DND-41 (cell line): ENCODE results near the gene DIAPH2.

ENCODE experiments used
- ATAC-seq: fragments of 200-7000 bp; cut with Tn5 transposase; 3 replicates; pipeline ENCODE4 v1.9.1; 2021; ENCODE audit warnings: low read depth; ENCODE audit not compliant: insufficient read depth
- DNase-seq: peaks from one replicate; pipeline ENCODE4 v3.0.0-alpha.2; 2020
- H2AFZ ChIP-seq: 2 replicates; pipeline ENCODE4 v1.6.0; 2012; ENCODE audit warnings: low read depth, low read length
- H3K27ac ChIP-seq: 2 replicates; pipeline ENCODE4 v1.5.1; 2012; ENCODE audit warnings: low read length, inconsistent platforms
- H3K27me3 ChIP-seq: fragments of 200-600 bp; sonication (generic); 2 replicates; pipeline ENCODE4 v1.6.0; 2012; ENCODE audit warnings: low read length, mild to moderate bottlenecking, inconsistent platforms; ENCODE audit not compliant: insufficient read depth, poor library complexity
- H3K36me3 ChIP-seq: 2 replicates; pipeline ENCODE4 v1.5.1; 2012; ENCODE audit warnings: low read length, inconsistent platforms; ENCODE audit not compliant: insufficient read depth
- H3K4me1 ChIP-seq: 2 replicates; pipeline ENCODE4 v1.5.1; 2012; ENCODE audit warnings: mild to moderate bottlenecking, low read length; ENCODE audit not compliant: insufficient read depth
- H3K4me2 ChIP-seq: 2 replicates; pipeline ENCODE4 v1.6.0; 2012; ENCODE audit warnings: mild to moderate bottlenecking, moderate library complexity, low read length, inconsistent platforms; ENCODE audit not compliant: insufficient read depth
- H3K4me3 ChIP-seq, 2 experiments: fragments of 200-600 bp in 1 of 2; shearing (Covaris generic) in 1 of 2; 2 replicates each; pipeline ENCODE4 v1.5.1; 2012 to 2016; ENCODE audit warnings: inconsistent platforms in 2 of 2, low read length in 2 of 2, mild to moderate bottlenecking in 2 of 2, low read depth in 1 of 2, moderate library complexity in 1 of 2
- H3K79me2 ChIP-seq: 2 replicates; pipeline ENCODE4 v1.6.0; 2012; ENCODE audit warnings: low read length, inconsistent platforms; ENCODE audit not compliant: insufficient read depth
- H3K9ac ChIP-seq: 2 replicates; pipeline ENCODE4 v1.6.0; 2012; ENCODE audit warnings: low read depth, mild to moderate bottlenecking, inconsistent platforms, low read length, moderate library complexity
- H3K9me3 ChIP-seq: 2 replicates; pipeline ENCODE4 v1.5.1; 2012; ENCODE audit warnings: low read length, moderate library complexity, mild to moderate bottlenecking, inconsistent platforms; ENCODE audit not compliant: insufficient read depth, severe bottlenecking
- H4K20me1 ChIP-seq: 2 replicates; pipeline ENCODE4 v1.6.0; 2012; ENCODE audit warnings: low read length; ENCODE audit not compliant: insufficient read depth
- CTCF ChIP-seq: IDR thresholded peaks from 2 replicates; pipeline ENCODE4 v1.5.1; 2012; ENCODE audit warnings: borderline replicate concordance, low read length, moderate library complexity, mild to moderate bottlenecking; ENCODE audit not compliant: poor library complexity, severe bottlenecking; ENCODE audit errors: extremely low read depth
- EZH2 ChIP-seq: IDR thresholded peaks from 3 replicates; pipeline ENCODE4 v1.6.1; 2012; ENCODE audit warnings: borderline replicate concordance, low read depth, mild to moderate bottlenecking, moderate library complexity, low read length, inconsistent platforms; ENCODE audit not compliant: severe bottlenecking

DIAPH2 gene

GRCh38 chrX:96776966-96777365 lies 92.3 kb downstream of the DIAPH2 start:
- TF ChIP-seq EZH2 (no peak), CTCF (no peak)
- no peaks in the 10 kb centered on the region for H4K20me1 ChIP-seq
- H3K79me2 ChIP-seq = no peaks in the 10 kb centered on the region
- no peak overlapping the region for H3K9ac ChIP-seq
- DNase-seq = no peak
- no peak overlapping the region for H3K4me2 ChIP-seq
- no peak overlapping the region for H3K27ac ChIP-seq
- no peak for ATAC-seq
- no peaks in the 10 kb centered on the region for H3K4me1 ChIP-seq
- H3K36me3 ChIP-seq = no peaks in the 10 kb centered on the region
- H3K9me3 ChIP-seq = no peaks in the 10 kb centered on the region
- no peak overlapping the region for H3K4me3 ChIP-seq
- H3K27me3 ChIP-seq = no peaks in the 10 kb centered on the region
- H2AFZ ChIP-seq = no peak overlapping the region

GRCh38 chrX:96791559-96791958 lies 106.9 kb downstream of the DIAPH2 start:
- no peak overlapping the region for H3K9ac ChIP-seq
- H3K4me1 ChIP-seq = no peaks in the 10 kb centered on the region
- H4K20me1 ChIP-seq = no peaks in the 10 kb centered on the region
- H3K36me3 ChIP-seq = no peaks in the 10 kb centered on the region
- no peak for TF ChIP-seq EZH2
- TF ChIP-seq CTCF = no peak
- H3K27ac ChIP-seq = no peak overlapping the region
- no peaks in the 10 kb centered on the region for H3K27me3 ChIP-seq
- no peaks in the 10 kb centered on the region for H3K9me3 ChIP-seq
- H3K4me2 ChIP-seq = no peak overlapping the region
- DNase-seq = no peak
- no peak for ATAC-seq
- H3K4me3 ChIP-seq = no peak overlapping the region
- no peak overlapping the region for H2AFZ ChIP-seq
- no peaks in the 10 kb centered on the region for H3K79me2 ChIP-seq

GRCh38 chrX:96792047-96792446 lies 107.4 kb downstream of the DIAPH2 start:
- Histone ChIP-seq H3K9me3 (no peaks in the 10 kb centered on the region), H3K4me3 (no peak overlapping the region), H3K27me3 (no peaks in the 10 kb centered on the region), H3K27ac (no peak overlapping the region), H3K79me2 (no peaks in the 10 kb centered on the region), H3K9ac (no peak overlapping the region), H2AFZ (no peak overlapping the region), H4K20me1 (no peaks in the 10 kb centered on the region), H3K4me2 (no peak overlapping the region), H3K4me1 (no peaks in the 10 kb centered on the region), H3K36me3 (no peaks in the 10 kb centered on the region)
- TF ChIP-seq CTCF = no peak
- no peak for TF ChIP-seq EZH2
- ATAC-seq (no peak), DNase-seq (no peak)

GRCh38 chrX:96798982-96799381 lies 114.3 kb downstream of the DIAPH2 start:
- H3K4me2 ChIP-seq = no peak overlapping the region
- DNase-seq (no peak), ATAC-seq (no peak)

More at GRCh38 chrX:96798982-96799381, 114.3 kb downstream of the DIAPH2 start:
- H3K27me3 ChIP-seq = no peaks in the 10 kb centered on the region
- no peaks in the 10 kb centered on the region for H3K36me3 ChIP-seq
- H2AFZ ChIP-seq = no peak overlapping the region
- H3K9me3 ChIP-seq = no peaks in the 10 kb centered on the region
- H3K79me2 ChIP-seq = no peaks in the 10 kb centered on the region
- no peaks in the 10 kb centered on the region for H4K20me1 ChIP-seq
- no peak overlapping the region for H3K27ac ChIP-seq
- no peaks in the 10 kb centered on the region for H3K4me1 ChIP-seq
- no peak overlapping the region for H3K4me3 ChIP-seq
- TF ChIP-seq CTCF (no peak), EZH2 (no peak)
- H3K9ac ChIP-seq = no peak overlapping the region
